ENCODE data around the gene MRPL24.

MRPL24 gene

GRCh38 chr1:156694690-156694962, 46.3 kb downstream of the MRPL24 start:
- CTCF ChIA-PET: interaction anchor here (1.1 to 2.5 kb wide), 2 partner anchors 11 to 31 kb away, joined by 3 to 9 read pairs; partner anchors contain the start of gene CRABP2
- Mint-ChIP-seq H3K36me3 (no peaks in the 10 kb centered on the region), H3K4me3 (no peak overlapping the region), H3K27ac (no peak overlapping the region), H3K4me1 (peaks cover 23% of the 10 kb centered on the region), H3K27me3 (peaks cover 84% of the 10 kb centered on the region), H3K9me3 (no peaks in the 10 kb centered on the region)
- DNase-seq: no peak

- Mint-ChIP-seq H3K36me3 (no peaks in the 10 kb centered on the region), H3K9me3 (no peaks in the 10 kb centered on the region), H3K4me1 (peaks cover 27% of the 10 kb centered on the region), H3K27me3 (peaks cover 85% of the 10 kb centered on the region), H3K27ac (no peak overlapping the region), H3K4me3 (no peak overlapping the region)
- no peak for DNase-seq
- CTCF ChIA-PET: interaction anchor here (1.1 to 10.0 kb wide), 4 partner anchors 12 to 33 kb away, joined by 3 to 224 read pairs (median 6); partner anchors contain the start of genes CRABP2, ISG20L2 and METTL25B
These were observed 46.8 kb downstream of the MRPL24 start for GRCh38 chr1:156693848-156694689.

DNA sequence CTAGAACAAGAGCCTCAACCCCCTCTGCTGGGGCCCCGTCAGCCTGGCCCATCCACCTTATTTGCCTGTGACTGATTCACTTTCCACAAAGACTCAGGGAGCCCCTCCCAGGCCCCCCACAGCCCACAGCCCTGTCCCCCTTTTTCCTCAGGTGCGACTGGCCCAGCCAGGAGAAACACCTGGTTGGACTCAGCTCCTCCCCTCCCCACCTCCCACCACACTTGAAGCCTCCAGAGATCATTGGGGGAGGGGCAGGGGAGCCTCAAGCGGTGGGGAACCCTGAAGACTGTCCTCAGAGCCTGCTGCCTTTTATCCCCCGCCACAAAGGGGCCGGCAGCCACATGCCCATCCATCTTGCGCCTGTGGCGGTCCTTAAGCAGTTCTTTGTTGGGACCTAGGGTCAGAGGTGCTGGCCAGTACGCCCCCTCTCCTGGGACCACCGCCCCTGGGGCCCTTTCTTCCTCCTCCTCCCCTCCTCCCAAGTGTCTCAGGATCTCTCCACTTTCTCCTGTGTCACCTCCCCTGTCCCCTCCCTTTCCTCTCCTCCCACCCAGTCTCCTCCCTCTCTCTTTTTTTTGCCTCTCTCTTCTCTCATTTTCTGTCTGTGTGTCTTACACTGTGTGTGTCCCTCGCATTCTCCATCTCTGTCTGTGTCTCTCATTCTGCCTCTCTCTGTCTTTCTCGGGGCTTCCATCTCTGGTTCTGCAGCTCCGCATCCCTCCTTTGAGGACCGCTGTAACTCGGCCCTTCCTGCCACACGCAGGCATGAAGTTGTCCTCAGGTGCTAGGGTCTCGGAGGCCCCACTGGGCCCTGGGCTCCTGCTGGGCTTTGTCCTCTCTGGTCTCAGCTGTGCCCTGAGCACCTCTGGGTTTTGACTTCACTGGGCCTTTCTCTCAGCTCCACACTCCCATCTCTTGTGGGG, 47.7 kb downstream of the MRPL24 start:
- CTCF ChIA-PET: interaction anchor here (1.2 to 11.3 kb wide), 3 partner anchors 10 to 34 kb away, joined by 3 to 237 read pairs (median 224); partner anchors contain the start of genes CRABP2, ISG20L2 and METTL25B
- H3K4me1 Mint-ChIP-seq: peaks cover 27% of the 10 kb centered on the region
- H3K4me3 Mint-ChIP-seq: no peak overlapping the region
- no peak overlapping the region for H3K27ac Mint-ChIP-seq
- no peaks in the 10 kb centered on the region for H3K9me3 Mint-ChIP-seq
- peak; percentile 40 for DNase-seq
- peaks cover 85% of the 10 kb centered on the region for H3K27me3 Mint-ChIP-seq
- H3K36me3 Mint-ChIP-seq: no peaks in the 10 kb centered on the region

DNA sequence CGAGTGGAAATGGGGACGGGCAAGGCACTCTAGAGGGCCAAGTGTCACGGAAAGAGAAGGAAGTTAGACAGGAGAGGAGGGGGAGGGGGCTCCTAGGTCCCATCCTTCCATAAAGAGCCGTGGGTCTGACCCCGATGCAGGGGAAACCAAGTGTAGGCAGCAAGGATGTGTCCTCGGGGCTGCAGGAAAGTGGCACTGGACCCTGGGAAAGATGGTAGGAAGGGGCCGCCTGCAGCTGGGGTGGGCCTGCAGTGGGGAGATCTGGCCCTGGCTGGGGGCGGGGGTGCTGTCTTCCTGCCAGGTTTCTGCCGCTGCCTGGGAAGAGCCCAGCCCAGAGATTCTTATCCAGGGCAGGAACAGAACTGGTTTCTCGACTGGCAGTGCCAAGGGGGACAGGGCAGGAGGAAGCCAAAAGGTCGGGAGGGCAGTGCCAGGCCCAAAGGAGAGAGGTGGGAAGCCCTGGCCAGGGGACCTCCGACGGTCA, 48.4 kb downstream of the MRPL24 start:
- DNase-seq: no peak
- no peaks in the 10 kb centered on the region for H3K9me3 Mint-ChIP-seq
- CTCF ChIA-PET: interaction anchor here (1.4 to 11.3 kb wide), 3 partner anchors 11 to 34 kb away, joined by 5 to 237 read pairs (median 224); partner anchors contain the start of genes CRABP2, ISG20L2, METTL25B and NES
- no peak overlapping the region for H3K4me3 Mint-ChIP-seq
- H3K4me1 Mint-ChIP-seq: peaks cover 27% of the 10 kb centered on the region
- H3K36me3 Mint-ChIP-seq: no peaks in the 10 kb centered on the region
- peaks cover 87% of the 10 kb centered on the region for H3K27me3 Mint-ChIP-seq
- H3K27ac Mint-ChIP-seq: no peak overlapping the region

DNA sequence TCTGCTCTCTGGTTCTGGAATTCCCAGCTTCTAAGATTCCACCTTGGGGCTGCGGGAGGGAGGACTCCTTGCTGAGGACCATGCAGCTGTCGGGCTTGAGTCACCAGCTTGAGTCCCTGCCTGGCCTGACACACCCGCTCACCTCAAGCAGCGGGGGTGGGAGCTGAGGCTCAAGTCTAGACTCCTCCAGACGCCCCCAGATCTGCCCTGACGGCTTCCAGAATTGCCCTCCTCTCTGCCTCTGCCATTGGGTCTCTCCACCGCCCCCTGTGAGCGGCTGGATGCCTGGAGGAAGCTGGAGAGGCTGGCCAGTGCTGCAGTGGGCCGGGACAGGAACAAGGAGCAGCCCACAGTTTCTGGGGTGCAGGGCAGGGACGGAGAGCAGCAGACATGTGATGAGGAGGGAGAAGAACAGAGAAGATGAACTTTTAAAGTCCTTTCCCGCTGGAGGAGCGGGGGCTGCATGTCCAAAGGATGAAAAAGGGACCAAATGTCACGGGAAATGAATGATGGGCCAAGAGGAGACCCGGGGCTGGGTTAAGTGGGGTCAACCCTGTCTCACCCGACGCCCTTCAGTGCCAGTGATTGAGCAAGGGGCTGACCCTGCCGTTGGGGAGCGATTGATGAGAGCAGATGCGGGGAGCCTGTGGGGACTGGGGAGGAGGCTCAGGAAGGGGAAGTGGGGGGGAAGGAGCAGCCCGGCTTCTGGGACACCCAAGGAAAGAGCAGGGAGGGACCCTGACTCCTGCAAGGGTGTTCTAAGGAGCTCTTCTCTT, 49.0 kb downstream of the MRPL24 start:
- Mint-ChIP-seq H3K4me1 (peaks cover 27% of the 10 kb centered on the region), H3K27ac (no peak overlapping the region), H3K36me3 (no peaks in the 10 kb centered on the region), H3K9me3 (no peaks in the 10 kb centered on the region), H3K27me3 (peaks cover 80% of the 10 kb centered on the region), H3K4me3 (no peak overlapping the region)
- CTCF ChIA-PET: interaction anchor here (0.7 to 11.3 kb wide), 9 partner anchors 9 to 235 kb away, joined by 3 to 237 read pairs (median 26); partner anchors contain the start of genes CRABP2, INSRR, ISG20L2 and METTL25B
- DNase-seq: no peak

- no peaks in the 10 kb centered on the region for H3K36me3 Mint-ChIP-seq
These were observed 49.7 kb downstream of the MRPL24 start for GRCh38 chr1:156691191-156691590.

DNA sequence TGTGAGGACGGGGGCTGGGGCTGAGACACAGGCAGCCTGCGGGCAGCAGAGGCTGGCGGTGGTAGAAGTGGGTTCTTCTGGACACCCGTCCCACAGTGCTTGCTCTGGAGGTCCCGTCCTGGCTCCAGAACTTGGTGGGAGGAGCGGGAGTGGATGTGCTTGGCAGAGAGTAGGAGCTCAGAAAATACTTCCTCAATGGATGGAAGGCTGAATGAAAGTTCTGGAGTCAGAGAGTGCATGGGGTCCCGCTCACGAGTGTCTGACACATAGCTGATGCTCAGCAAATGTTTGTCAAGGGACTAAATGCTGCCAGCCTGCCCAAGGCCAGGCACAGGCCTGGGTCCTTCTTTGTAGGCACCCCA, 50.2 kb downstream of the MRPL24 start:
- DNase-seq: no peak
- no peaks in the 10 kb centered on the region for H3K36me3 Mint-ChIP-seq
- peaks cover 77% of the 10 kb centered on the region for H3K27me3 Mint-ChIP-seq
- CTCF ChIA-PET: interaction anchor here (0.7 to 11.3 kb wide), 23 partner anchors 8 to 464 kb away, joined by 3 to 237 read pairs (median 6); partner anchors contain the start of genes CRABP2, INSRR, ISG20L2 and METTL25B
- no peak overlapping the region for H3K4me3 Mint-ChIP-seq
- H3K4me1 Mint-ChIP-seq: peaks cover 27% of the 10 kb centered on the region
- no peak overlapping the region for H3K27ac Mint-ChIP-seq
- no peaks in the 10 kb centered on the region for H3K9me3 Mint-ChIP-seq

More at GRCh38 chr1:156691191-156691590, 49.7 kb downstream of the MRPL24 start:
- DNase-seq: no peak
- Mint-ChIP-seq H3K27me3 (peaks cover 75% of the 10 kb centered on the region), H3K27ac (no peak overlapping the region), H3K9me3 (no peaks in the 10 kb centered on the region), H3K4me1 (peaks cover 27% of the 10 kb centered on the region), H3K4me3 (no peak overlapping the region)
- CTCF ChIA-PET: interaction anchor here (0.7 to 11.3 kb wide), 12 partner anchors 9 to 236 kb away, joined by 3 to 237 read pairs (median 7); partner anchors contain the start of genes CRABP2, INSRR, ISG20L2 and METTL25B

DNA sequence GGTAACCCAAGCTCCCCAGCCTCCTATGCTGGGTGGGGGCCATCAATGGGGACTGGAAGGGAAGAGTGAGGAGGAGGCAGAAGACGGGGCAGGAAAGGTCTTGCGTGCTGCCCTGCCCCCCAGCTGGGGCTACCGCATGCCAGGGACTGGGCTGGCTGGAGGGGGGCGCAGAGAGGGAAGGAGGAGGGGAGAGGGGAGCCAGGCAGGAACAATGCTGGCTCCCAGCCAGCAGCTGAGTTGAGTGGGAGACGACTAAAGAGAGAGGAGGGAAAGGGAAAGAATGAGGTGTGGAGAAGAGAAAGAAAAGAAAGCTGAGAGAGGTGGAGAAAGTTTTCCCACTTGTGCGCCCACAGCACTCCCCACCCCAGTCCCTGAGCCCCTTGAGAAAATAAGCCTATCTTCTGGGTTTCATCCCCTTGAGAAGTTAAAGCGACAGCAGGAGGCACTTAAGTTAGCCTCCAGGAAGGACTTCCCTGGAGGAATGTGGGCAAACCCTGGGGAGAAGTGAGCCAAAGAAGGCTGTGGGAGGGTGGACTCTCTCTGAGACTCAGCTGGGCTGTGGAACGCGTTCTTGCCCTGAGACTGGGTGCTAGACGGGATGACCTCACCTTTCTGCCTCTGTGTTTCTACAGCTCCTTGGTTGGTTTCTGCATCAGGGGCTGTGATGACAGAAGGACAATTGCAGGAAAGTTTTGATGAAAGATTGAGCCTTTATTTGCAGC, 50.8 kb downstream of the MRPL24 start:
- Mint-ChIP-seq H3K36me3 (no peaks in the 10 kb centered on the region), H3K9me3 (no peaks in the 10 kb centered on the region), H3K4me3 (no peak overlapping the region), H3K27me3 (peaks cover 81% of the 10 kb centered on the region), H3K4me1 (peaks cover 27% of the 10 kb centered on the region), H3K27ac (no peak overlapping the region)
- DNase-seq: no peak
- CTCF ChIA-PET: interaction anchor here (0.6 to 11.3 kb wide), 46 partner anchors 7 to 465 kb away, joined by 3 to 237 read pairs (median 4); partner anchors contain the start of genes CRABP2, HDGF, INSRR and ISG20L2

DNA sequence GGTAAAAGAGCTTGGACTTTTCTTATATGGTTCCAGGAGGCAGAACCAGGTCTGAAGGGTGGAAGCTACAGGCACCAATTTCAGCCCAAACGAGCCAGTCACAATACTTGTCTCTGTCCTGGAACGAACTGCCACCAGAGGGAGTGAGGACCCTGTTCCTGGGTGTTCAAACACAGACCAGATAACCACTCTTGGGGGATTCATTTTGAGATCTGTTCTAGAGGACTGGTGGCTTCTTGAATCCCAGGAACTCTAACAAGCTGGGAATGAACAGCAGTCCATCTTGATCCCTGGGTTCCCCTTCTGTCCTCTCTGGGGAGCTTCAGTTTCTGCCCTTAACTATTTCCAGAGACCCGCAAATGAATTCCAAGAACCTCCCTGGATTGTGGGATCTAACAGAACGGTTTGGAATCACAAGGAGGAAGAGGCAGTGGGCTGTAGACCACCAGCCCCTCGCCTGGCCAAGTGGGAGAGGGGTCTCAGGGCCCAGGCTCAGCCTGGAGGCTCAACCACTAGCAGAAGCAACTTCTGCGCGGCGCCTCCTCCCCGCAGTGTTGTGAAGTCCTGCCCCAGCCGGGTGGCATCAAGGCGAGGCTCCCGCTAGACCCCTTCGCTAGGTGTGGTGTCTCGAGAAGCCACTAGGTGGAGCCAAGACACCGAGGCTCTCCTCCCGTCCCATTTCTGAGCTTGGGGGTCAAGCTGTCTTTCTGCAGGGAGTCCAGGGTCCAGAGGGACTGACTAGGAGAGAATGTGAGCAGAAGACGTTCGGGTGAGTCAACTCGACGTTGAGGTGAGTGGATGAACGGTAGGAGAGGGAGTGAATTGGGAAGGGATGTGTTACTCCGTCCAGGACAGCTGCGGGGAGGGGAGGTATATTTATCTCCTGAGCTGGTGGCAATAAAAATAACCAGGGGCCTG, 51.6 kb downstream of the MRPL24 start:
- Mint-ChIP-seq H3K9me3 (no peaks in the 10 kb centered on the region), H3K27me3 (peaks cover 81% of the 10 kb centered on the region), H3K27ac (no peak overlapping the region), H3K36me3 (no peaks in the 10 kb centered on the region), H3K4me1 (peaks cover 34% of the 10 kb centered on the region), H3K4me3 (no peak overlapping the region)
- DNase-seq: peak; percentile 84
- CTCF ChIA-PET: interaction anchor here (0.6 to 11.3 kb wide), 49 partner anchors 10 to 466 kb away, joined by 3 to 237 read pairs (median 4); partner anchors contain the start of genes CRABP2, HDGF, INSRR and ISG20L2
